SKM-1 (cell line): ENCODE data around the gene SAG.

Experiments used
- DNase-seq: peaks from one replicate; lab custom pipeline; 2025; ENCODE audit not compliant: unreplicated experiment; lab: John Stamatoyannopoulos, UW

The SAG gene

DNA sequence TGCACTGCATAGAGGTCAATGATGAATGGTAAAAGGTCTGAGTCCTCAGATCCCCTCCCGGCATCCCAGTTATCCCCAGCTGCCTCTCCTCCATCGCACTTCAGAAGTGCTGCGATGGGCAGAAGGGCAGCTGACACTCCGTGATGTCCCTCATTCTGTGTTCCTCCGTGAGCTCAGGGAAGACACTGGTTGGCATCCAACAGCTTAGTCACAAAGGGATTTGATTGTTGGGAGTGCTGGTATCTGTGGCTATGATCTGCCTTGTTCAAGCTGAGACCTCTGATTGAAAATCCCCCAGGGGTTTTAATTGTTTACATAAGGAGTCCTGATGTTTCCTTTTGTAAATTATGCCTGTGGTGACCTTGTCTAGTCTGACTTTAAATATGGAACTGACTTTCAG, 19.0 kb upstream of the SAG start:
- no peak for DNase-seq

DNA sequence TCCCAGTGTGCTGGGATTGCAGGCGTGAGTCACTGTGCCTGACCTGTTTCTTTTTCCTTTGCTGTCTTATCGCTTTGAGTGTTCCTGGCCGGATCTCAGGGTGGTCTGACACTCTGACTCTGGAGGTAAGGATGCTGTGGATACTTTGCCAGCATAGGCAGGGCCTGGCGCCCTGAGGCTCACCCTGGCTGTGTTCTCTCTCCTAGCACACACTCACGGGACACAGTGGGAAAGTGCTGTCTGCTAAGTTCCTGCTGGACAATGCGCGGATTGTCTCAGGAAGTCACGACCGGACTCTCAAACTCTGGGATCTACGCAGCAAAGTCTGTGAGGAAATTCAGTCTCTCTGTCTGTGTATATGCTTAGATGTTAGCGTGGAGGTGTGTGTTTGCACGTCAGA, 18.0 kb upstream of the SAG start:
- DNase-seq, result no peak

DNA sequence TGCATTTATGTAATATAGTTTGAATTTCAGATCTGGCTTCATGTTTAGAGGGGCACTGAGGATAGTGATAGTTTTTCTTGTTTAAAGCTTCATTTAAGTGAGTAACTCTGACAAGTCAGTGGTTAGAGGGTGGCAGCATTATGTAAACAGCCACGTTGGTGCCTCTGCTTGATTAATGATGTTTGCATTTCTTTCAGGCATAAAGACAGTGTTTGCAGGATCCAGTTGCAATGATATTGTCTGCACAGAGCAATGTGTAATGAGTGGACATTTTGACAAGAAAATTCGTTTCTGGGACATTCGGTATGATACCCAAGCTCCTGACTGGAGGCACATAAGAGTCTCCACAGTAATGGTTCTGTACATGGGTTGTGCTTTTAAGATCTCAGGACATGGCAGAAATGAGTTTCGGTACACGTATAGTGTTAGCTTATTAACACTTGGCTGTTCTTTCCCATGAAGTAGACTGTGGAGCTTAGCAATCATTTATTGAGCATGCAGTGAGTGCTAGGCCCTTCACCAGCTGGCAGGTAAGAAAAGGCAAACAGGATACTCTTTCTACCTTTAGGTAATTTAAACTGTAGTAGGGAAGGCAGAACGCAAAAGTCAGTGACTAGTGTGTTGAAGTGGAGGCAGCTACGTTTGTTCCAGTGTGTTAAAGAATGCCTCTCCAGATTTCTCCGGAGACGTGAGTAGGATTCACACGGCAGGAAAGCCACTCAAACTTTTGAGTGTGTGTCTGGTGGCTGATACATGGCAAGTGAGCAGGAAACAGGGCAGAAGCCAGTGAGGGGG, 17.4 kb upstream of the SAG start:
- no peak for DNase-seq

- DNase-seq, result no peak
These were observed 11.7 kb upstream of the SAG start for GRCh38 chr2:233295891-233296290.

DNA sequence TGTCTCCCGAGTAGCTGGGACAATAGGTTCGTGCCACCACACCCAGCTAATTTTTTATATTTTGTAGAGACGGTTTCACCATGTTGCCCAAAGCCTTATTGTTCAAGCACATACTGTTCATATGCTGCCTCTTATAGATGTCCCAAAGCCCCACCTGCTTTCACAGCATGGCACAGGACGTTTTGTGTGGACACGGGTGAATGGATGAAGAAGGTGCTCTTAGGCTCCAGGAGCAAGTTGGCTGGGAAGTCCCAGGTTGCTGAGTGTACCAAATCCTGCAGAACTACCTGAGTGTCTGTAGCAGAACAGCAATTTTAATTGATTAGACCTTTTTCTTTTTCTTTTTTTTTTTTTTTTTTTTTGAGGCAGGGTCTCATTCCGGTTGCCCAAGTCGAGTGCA, 10.5 kb upstream of the SAG start:
- DNase-seq, result no peak

GRCh38 chr2:233300401-233300800, 7.2 kb upstream of the SAG start:
- no peak for DNase-seq

DNA sequence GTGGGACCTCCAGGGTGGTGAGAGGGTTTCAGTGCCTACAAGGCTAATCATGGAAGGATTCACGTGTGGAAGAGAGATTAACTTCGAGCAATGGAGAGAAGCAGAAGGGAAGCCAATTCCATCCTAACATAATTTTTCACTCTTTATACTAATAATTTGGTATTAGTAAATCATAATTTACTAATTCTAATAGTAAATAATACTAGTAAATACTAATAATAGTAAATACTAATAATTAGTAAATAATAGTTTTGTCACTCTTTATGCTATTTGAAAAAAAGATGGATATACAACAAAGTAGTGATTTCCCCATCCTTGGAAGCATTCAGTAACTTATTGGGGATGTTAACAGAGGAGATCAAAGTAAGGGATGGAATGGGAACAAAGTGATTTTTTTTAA, 6.4 kb upstream of the SAG start:
- DNase-seq, result no peak

DNA sequence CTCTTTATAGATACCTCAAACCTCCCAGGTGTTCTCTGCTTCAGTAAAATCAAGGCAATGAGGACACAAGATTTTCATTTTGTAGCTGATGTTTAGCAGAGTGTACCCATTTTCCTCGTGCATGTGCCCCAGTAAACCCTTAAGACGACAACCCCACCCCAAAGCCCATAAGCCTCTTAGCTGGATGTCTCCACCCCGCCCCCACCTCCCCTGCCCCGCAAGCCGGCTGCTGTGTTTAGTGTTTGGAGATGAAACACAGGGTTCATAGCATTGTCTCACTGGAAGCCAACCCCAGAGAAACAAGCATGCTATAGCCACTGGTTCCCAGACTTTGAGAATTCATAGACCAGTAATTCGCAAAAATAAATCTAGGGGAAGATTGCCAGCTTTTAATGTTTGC, 5.8 kb upstream of the SAG start:
- no peak for DNase-seq

DNA sequence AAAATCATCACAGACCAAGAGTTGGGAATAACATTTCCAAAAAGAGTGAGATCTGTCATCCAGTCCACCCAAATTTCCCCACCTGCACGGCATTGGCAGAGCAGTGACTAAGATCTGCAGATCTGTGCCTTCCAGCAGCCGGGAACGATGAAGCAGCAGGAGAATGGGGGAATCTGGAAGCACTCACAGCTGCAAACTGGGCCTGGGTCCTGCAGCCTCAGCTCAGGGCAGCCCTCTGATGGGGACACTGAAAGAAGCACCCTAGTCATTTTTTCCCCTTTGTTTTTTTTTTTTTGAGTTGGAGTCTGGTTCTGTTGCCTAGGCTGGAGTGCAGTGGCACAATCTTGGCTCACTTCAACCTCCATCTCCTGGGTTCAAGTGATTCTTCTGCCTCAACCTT, 4.4 kb upstream of the SAG start:
- no peak for DNase-seq

DNA sequence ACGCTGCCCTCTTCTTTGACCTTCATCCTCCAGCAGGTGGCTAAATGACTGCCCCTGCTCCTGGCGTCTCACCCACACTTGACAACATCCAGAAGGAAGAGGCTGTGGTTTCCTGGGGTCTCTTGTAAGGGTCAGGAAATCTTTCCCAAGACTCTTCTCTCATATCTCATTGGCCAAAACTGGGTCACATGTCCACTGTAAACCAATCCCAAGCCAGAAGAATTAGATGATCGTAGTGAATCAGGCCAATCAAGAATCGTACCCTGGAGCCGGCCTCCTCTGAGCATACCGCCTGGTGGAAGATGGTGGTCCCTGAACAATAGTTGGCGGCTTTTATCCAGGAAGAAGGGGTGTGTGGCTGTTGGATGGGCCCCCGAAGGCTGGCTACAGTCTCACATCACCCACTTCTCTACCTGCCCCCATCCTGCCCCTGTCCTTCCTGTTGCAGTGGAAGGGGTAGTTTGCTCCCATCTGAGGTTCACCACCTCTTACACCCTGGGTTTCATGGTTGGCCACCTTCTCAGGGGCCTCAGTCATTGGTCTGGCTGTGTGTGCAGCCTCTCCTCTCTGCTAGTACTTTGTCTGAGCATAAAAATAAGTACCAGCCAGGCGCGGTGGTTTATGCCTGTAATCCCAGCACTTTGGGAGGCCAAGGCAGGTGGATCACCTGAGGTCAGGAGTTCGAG, 3.8 kb downstream of the SAG start:
- DNase-seq, result no peak

DNA sequence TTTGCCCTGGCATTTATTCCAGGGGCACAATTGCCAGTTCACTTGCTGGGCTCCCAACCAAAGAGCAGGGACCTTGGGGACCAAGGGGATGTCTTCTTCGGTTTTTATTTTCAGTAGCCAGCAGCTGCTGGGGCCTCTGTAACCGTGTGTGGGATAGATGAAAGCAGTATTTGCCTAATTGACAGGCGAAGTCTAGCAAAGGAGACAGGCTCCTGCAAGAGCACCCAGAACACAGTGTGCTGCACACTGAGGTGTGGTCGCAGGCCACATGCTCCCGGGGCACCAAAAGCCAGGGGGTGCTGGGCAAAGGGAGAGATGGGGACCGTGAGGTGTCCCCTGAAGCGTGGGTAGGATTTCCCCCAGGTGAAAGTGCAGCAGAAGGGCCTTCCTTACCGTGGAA, 5.3 kb downstream of the SAG start:
- no peak for DNase-seq

DNA sequence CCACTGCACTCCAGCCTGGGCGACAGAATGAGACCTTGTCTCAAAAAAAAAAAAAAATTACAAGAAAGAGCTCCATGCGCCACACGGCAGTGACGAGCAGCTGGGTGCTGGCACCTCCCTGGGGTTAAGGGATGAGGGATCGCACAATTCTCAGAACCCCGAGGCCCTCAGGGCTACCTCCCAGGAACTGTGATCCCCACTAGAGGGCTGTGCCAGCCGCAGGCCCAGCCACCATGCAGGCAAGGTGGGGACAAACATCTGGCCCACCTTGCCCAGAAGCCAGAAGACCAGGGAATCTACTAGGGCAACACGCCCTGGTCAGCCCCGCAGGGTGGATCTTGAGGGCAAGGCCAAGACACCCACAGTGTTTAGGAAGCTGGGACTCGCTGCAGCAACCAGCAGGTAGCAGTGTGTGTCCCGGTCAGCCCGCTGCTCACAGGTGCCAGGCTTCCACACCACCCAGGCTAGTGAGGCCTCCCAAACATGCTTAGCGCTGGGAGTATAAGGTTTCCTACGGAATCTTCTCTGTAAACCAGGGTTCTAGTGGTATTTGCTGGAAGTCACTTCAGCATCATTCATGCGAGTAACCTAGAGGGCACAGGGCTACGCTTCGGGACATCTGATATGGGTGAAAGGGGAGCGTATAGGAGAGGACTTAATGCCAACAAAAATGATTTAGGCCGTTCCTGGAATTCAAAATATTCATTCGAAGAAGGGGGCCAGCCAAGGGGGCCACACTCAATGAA, 6.7 kb downstream of the SAG start:
- DNase-seq, result no peak

DNA sequence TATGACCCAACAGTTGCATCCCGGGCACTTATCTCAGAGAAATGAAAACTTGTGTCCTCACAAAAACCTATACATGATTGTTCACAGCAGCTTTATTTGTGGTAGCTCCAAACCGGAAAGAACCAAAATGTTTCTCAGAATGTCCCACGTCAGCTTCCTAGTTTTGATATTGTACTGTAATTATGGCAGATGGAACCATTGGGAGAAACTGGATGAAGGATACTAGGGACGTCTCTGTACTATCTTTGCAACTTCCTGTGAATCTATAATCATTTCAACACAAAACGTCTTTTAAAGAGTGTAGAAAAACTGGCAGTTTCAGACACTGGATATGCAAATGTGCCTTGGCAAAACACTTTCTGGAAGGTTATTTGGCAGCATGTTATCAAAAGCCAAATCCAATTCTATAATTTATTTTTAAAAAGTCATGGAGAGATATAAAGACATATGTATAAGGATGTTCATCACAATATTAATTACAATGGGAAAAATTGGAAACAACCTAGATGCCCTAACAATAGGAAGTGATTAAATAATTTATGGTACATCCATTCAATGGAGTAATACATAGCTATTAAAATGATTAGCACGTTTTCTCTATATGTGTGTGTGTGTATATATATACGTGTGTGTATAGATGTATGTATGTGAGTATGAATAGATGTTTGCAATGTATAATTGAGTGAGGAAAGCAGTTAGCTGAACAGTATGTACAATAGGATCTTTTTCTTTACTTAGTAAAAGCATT, 9.8 kb downstream of the SAG start:
- DNase-seq, result no peak

GRCh38 chr2:233319256-233319655, 11.6 kb downstream of the SAG start:
- DNase-seq, result no peak

GRCh38 chr2:233320470-233320869, 12.9 kb downstream of the SAG start:
- DNase-seq, result no peak

GRCh38 chr2:233321166-233321565, 13.6 kb downstream of the SAG start:
- no peak for DNase-seq

DNA sequence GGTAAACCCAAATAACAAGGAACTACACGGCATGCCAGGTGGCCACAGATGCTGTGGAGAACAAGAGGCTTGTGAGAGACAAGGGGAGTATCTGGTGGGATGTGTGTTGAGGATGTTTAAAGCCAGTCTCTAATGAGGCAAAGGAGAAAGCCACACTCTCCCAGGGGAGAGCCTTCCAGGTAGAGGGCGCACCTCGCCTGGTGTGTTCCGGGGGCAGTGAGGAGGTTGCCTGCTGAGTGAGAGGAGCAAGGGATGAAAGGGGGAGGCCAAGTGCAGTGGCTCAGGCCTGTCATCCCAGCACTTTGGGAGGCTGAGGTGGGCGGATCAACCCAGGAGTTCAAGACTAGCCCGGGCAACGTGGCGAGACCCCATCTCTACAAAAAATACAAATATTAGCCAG, 16.2 kb downstream of the SAG start:
- DNase-seq, result no peak

DNA sequence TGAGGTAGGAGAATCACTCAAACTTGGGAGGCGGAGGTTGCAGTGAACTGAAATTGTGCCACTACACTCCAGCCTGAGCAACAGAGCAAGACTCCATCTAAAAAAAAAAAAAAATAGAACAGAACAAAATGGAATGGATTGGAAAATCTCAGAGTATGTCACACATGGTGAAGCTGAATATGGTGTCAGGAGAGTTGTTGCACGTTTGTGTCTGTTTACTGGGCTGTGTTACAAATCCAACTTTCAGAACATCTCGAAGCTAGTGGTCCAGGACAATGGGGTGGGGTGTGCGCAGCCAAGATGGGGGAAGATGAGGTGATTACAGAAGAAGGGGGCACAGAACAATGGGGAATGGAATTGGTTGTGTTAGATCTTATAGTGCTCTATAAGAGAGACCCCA, 17.6 kb downstream of the SAG start:
- DNase-seq, result no peak

GRCh38 chr2:233325814-233326213, 18.2 kb downstream of the SAG start:
- no peak for DNase-seq

DNA sequence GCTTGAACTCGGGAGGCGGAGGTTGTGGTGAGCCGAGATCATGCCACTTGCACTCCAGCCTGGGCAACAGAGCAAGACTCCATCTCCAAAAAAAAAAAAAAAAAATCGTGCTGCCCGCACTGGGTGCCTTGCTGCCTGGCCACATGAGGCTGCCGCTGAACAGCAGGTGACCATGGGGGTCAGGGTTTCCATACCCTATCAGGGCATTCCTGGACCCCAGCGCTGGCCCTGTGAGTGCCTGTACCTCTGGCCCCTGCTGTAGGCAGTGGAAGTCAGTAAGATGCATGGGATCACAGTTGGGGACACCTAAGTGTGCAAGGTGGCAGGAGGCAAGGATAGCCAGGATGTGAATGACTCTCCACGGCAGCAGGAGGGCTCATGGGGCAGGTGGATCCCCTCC, 18.9 kb downstream of the SAG start:
- no peak for DNase-seq

DNA sequence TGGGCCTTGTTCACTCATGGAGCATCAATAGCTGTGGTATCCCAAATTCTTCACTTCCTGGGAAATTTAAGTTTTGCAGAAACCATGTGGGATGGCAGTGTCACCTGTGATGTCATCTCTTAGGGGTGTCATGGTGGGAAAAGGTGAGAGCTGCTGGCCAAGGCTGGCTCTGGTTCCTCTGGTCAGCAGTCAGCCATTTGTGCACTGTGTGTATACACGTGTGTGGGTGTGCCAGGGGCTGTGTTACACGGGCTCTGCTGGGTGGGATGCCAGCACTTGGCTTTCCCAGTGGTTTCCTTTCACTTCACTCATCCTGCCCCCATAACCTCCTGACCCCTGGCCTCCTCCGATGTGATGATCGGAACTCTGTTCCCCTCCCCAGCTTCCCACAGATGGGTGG, 21.3 kb downstream of the SAG start:
- DNase-seq, result no peak
